Measurements from ENCODE around the gene RILPL1.
"Not testable (repeated sequence)": the region's sequence is repeated elsewhere in the genome, so short reads cannot be mapped to it uniquely, and the experiment has no call there.

Gene RILPL1

GRCh38 chr12:123529686-123530085 is 3.8 kb downstream of the RILPL1 start:
- DNase-seq = no peak

- DNase-seq = no peak
Measured at GRCh38 chr12:123528858-123529257, 4.7 kb downstream of the RILPL1 start.

- DNase-seq = no peak
Measured at GRCh38 chr12:123526542-123527080, 6.9 kb downstream of the RILPL1 start.

- no peak for DNase-seq
Measured at GRCh38 chr12:123524378-123524777, 9.1 kb downstream of the RILPL1 start.

GRCh38 chr12:123523518-123523917 is 10.0 kb downstream of the RILPL1 start:
- no peak for DNase-seq

GRCh38 chr12:123522164-123522563 is 11.4 kb downstream of the RILPL1 start:
- no peak for DNase-seq

GRCh38 chr12:123520567-123521474 is 12.7 kb downstream of the RILPL1 start:
- no peak for DNase-seq

- DNase-seq = no peak
Measured at GRCh38 chr12:123519141-123520001, 14.1 kb downstream of the RILPL1 start.

- no peak for DNase-seq
Measured at GRCh38 chr12:123516216-123516780, 17.2 kb downstream of the RILPL1 start.

- not testable (repeated sequence) for DNase-seq
Measured at GRCh38 chr12:123514582-123515221, 18.8 kb downstream of the RILPL1 start.

GRCh38 chr12:123513805-123514204 is 19.7 kb downstream of the RILPL1 start:
- DNase-seq = no peak

GRCh38 chr12:123512838-123513665 is 20.5 kb downstream of the RILPL1 start:
- no peak for DNase-seq

GRCh38 chr12:123506843-123507236 is 26.7 kb downstream of the RILPL1 start:
- no peak for DNase-seq

- DNase-seq = no peak
Measured at GRCh38 chr12:123506059-123506842, 27.3 kb downstream of the RILPL1 start.

- DNase-seq = no peak
Measured at GRCh38 chr12:123502163-123502704, 31.3 kb downstream of the RILPL1 start.

- DNase-seq = no peak
Measured at GRCh38 chr12:123499332-123499731, 34.2 kb downstream of the RILPL1 start.

GRCh38 chr12:123498126-123498825 is 35.2 kb downstream of the RILPL1 start:
- DNase-seq = no peak

GRCh38 chr12:123497065-123497464 is 36.5 kb downstream of the RILPL1 start:
- DNase-seq = no peak

- no peak for DNase-seq
Measured at GRCh38 chr12:123494124-123494851, 39.2 kb downstream of the RILPL1 start.
